Activated T-helper 1 cell treated with anti-CD3 and anti-CD28 coated beads, Interleukin-12 subunit alpha, Interleukin-12 subunit beta, Interleukin-2, Interleukin-4 antibody, amounts not matched to agents 30 ng/mL and 10 ng/mL and 1 ng/mL, durations not matched to agents 14 hours and 24 hours and 36 hours (primary cell): ENCODE measurements around the gene BORCS5. TPM values are rescaled to one million over a fixed set of nuclear protein-coding genes. Genes with fewer than 3 reads are reported as not detected.

Experiments used
- DNase-seq: peaks from one replicate; pipeline ENCODE4 v3.0.0; 2021; ENCODE audit warnings: low spot score
- H3K27ac Mint-ChIP-seq: one replicate; pipeline ENCODE4 v1.8.0; 2021; ENCODE audit warnings: mild to moderate bottlenecking, mixed read lengths
- H3K27me3 Mint-ChIP-seq: one replicate; pipeline ENCODE4 v1.8.0; 2022; ENCODE audit warnings: mild to moderate bottlenecking, moderate library complexity, mixed read lengths; ENCODE audit not compliant: insufficient read depth
- H3K36me3 Mint-ChIP-seq: one replicate; pipeline ENCODE4 v1.8.0; 2021; ENCODE audit warnings: low read depth, mixed read lengths
- H3K4me1 Mint-ChIP-seq: one replicate; pipeline ENCODE4 v1.8.0; 2021; ENCODE audit warnings: low read depth, mixed read lengths
- H3K4me3 Mint-ChIP-seq: one replicate; pipeline ENCODE4 v1.8.0; 2021; ENCODE audit warnings: mild to moderate bottlenecking, moderate library complexity, mixed read lengths
- H3K9me3 Mint-ChIP-seq: one replicate; pipeline ENCODE4 v1.8.0; 2021; ENCODE audit warnings: mixed read lengths
- intact Hi-C: fragments of 100-400 bp; cut with micrococcal nuclease; formaldehyde crosslinking; loops from one replicate; pipeline ENCODE4 v1.15.1; 2024
- total RNA-seq: library from RNA; stranded (reverse); gene quantifications from 2 replicates; pipeline ENCODE4 v1.2.3, GENCODE V29; 2022

Gene BORCS5
- total RNA-seq, 1 donor from 2014 or later: 39.6 TPM

GRCh38 chr12:12447236-12447635 is 90.4 kb downstream of the BORCS5 start:
- H3K27me3 Mint-ChIP-seq: no peaks in the 10 kb centered on the region
- H3K4me3 Mint-ChIP-seq: no peak overlapping the region
- no peak for DNase-seq
- no peak overlapping the region for H3K27ac Mint-ChIP-seq
- peaks cover 10% of the 10 kb centered on the region for H3K36me3 Mint-ChIP-seq
- no peaks in the 10 kb centered on the region for H3K9me3 Mint-ChIP-seq
- peaks cover 38% of the 10 kb centered on the region for H3K4me1 Mint-ChIP-seq
- intact Hi-C loops: no loop called here

GRCh38 chr12:12447837-12448236 is 91.0 kb downstream of the BORCS5 start:
- DNase-seq: no peak
- intact Hi-C loops: no loop called here
- H3K9me3 Mint-ChIP-seq: no peaks in the 10 kb centered on the region
- no peak overlapping the region for H3K4me3 Mint-ChIP-seq
- peaks cover 34% of the 10 kb centered on the region for H3K4me1 Mint-ChIP-seq
- H3K36me3 Mint-ChIP-seq: peaks cover 13% of the 10 kb centered on the region
- no peaks in the 10 kb centered on the region for H3K27me3 Mint-ChIP-seq
- no peak overlapping the region for H3K27ac Mint-ChIP-seq

- no peaks in the 10 kb centered on the region for H3K9me3 Mint-ChIP-seq
- no peak overlapping the region for H3K27ac Mint-ChIP-seq
- peaks cover 14% of the 10 kb centered on the region for H3K36me3 Mint-ChIP-seq
- DNase-seq: no peak
- no peaks in the 10 kb centered on the region for H3K27me3 Mint-ChIP-seq
- H3K4me1 Mint-ChIP-seq: peaks cover 19% of the 10 kb centered on the region
- no peak overlapping the region for H3K4me3 Mint-ChIP-seq
- intact Hi-C loops: no loop called here
These were observed 92.7 kb downstream of the BORCS5 start for GRCh38 chr12:12449533-12450025.

- intact Hi-C loops: no loop called here
- H3K4me3 Mint-ChIP-seq: no peak overlapping the region
- H3K4me1 Mint-ChIP-seq: peaks cover 21% of the 10 kb centered on the region
- DNase-seq: no peak
- H3K27ac Mint-ChIP-seq: no peak overlapping the region
- H3K9me3 Mint-ChIP-seq: no peaks in the 10 kb centered on the region
- peaks cover 14% of the 10 kb centered on the region for H3K36me3 Mint-ChIP-seq
- H3K27me3 Mint-ChIP-seq: no peaks in the 10 kb centered on the region
These were observed 93.2 kb downstream of the BORCS5 start for GRCh38 chr12:12450043-12450471.

GRCh38 chr12:12451098-12451497 is 94.2 kb downstream of the BORCS5 start:
- H3K27ac Mint-ChIP-seq: no peak overlapping the region
- intact Hi-C loops: no loop called here
- no peak overlapping the region for H3K4me3 Mint-ChIP-seq
- no peaks in the 10 kb centered on the region for H3K27me3 Mint-ChIP-seq
- H3K36me3 Mint-ChIP-seq: peaks cover 16% of the 10 kb centered on the region
- H3K9me3 Mint-ChIP-seq: no peaks in the 10 kb centered on the region
- H3K4me1 Mint-ChIP-seq: peaks cover 32% of the 10 kb centered on the region
- no peak for DNase-seq

GRCh38 chr12:12452326-12452902 is 95.5 kb downstream of the BORCS5 start:
- Mint-ChIP-seq H3K36me3 (peaks cover 13% of the 10 kb centered on the region), H3K4me3 (no peak overlapping the region), H3K4me1 (peaks cover 35% of the 10 kb centered on the region), H3K9me3 (no peaks in the 10 kb centered on the region), H3K27me3 (no peaks in the 10 kb centered on the region), H3K27ac (no peak overlapping the region)
- DNase-seq: no peak
- intact Hi-C loops: no loop called here

- H3K4me1 Mint-ChIP-seq: peaks cover 41% of the 10 kb centered on the region
- H3K36me3 Mint-ChIP-seq: peaks cover 16% of the 10 kb centered on the region
- H3K27ac Mint-ChIP-seq: no peak overlapping the region
- no peak overlapping the region for H3K4me3 Mint-ChIP-seq
- no peaks in the 10 kb centered on the region for H3K27me3 Mint-ChIP-seq
- H3K9me3 Mint-ChIP-seq: no peaks in the 10 kb centered on the region
- DNase-seq: no peak
- intact Hi-C loops: no loop called here
These were observed 96.8 kb downstream of the BORCS5 start for GRCh38 chr12:12453635-12454034.

- DNase-seq: no peak
- Mint-ChIP-seq H3K9me3 (no peaks in the 10 kb centered on the region), H3K36me3 (peaks cover 16% of the 10 kb centered on the region), H3K4me1 (peaks cover 41% of the 10 kb centered on the region), H3K27me3 (no peaks in the 10 kb centered on the region), H3K4me3 (no peak overlapping the region), H3K27ac (no peak overlapping the region)
- intact Hi-C loops: no loop called here
These were observed 97.4 kb downstream of the BORCS5 start for GRCh38 chr12:12454315-12454714.

GRCh38 chr12:12456637-12457036 is 99.8 kb downstream of the BORCS5 start:
- intact Hi-C loops: loop anchor here (1.0 kb wide), 2 partner anchors 14 to 19 kb away; no protein-coding TSS in a partner anchor
- Mint-ChIP-seq H3K27ac (peak overlapping the region; percentile 88), H3K4me1 (peaks cover 60% of the 10 kb centered on the region), H3K9me3 (no peaks in the 10 kb centered on the region), H3K27me3 (no peaks in the 10 kb centered on the region), H3K4me3 (peak overlapping the region; percentile 58), H3K36me3 (peaks cover 13% of the 10 kb centered on the region)
- no peak for DNase-seq

- Mint-ChIP-seq H3K27ac (peak overlapping the region; percentile 95), H3K27me3 (no peaks in the 10 kb centered on the region), H3K4me3 (peak overlapping the region; percentile 75), H3K4me1 (peaks cover 69% of the 10 kb centered on the region), H3K36me3 (peaks cover 15% of the 10 kb centered on the region), H3K9me3 (no peaks in the 10 kb centered on the region)
- intact Hi-C loops: loop anchor here (1.0 to 5.0 kb wide), 4 partner anchors 19 to 236 kb away; partner anchors contain the start of genes DUSP16 and GPR19
- DNase-seq: no peak
These were observed 104.4 kb downstream of the BORCS5 start for GRCh38 chr12:12460935-12461922.

- DNase-seq: no peak
- Mint-ChIP-seq H3K9me3 (no peaks in the 10 kb centered on the region), H3K27me3 (no peaks in the 10 kb centered on the region), H3K4me3 (peak overlapping the region; percentile 75), H3K27ac (peak overlapping the region; percentile 95), H3K4me1 (peaks cover 69% of the 10 kb centered on the region), H3K36me3 (peaks cover 19% of the 10 kb centered on the region)
- intact Hi-C loops: loop anchor here (1.0 to 5.0 kb wide), 6 partner anchors 13 to 235 kb away; partner anchors contain the start of genes DUSP16 and GPR19
These were observed 105.0 kb downstream of the BORCS5 start for GRCh38 chr12:12461923-12462315.

GRCh38 chr12:12465522-12465921 is 108.6 kb downstream of the BORCS5 start:
- Mint-ChIP-seq H3K9me3 (no peaks in the 10 kb centered on the region), H3K4me1 (peaks cover 69% of the 10 kb centered on the region), H3K36me3 (peaks cover 38% of the 10 kb centered on the region), H3K4me3 (no peak overlapping the region), H3K27ac (no peak overlapping the region), H3K27me3 (no peaks in the 10 kb centered on the region)
- intact Hi-C loops: no loop called here
- DNase-seq: no peak

- peak overlapping the region; percentile 21 for H3K4me3 Mint-ChIP-seq
- H3K27me3 Mint-ChIP-seq: no peaks in the 10 kb centered on the region
- H3K36me3 Mint-ChIP-seq: peaks cover 39% of the 10 kb centered on the region
- no peak for DNase-seq
- no peaks in the 10 kb centered on the region for H3K9me3 Mint-ChIP-seq
- intact Hi-C loops: no loop called here
- H3K4me1 Mint-ChIP-seq: peaks cover 69% of the 10 kb centered on the region
- peak overlapping the region; percentile 92 for H3K27ac Mint-ChIP-seq
These were observed 109.3 kb downstream of the BORCS5 start for GRCh38 chr12:12466157-12466556.
